Measurements from ENCODE around the gene TNK2.
"Not testable (repeated sequence)": the region's sequence is repeated elsewhere in the genome, so short reads cannot be mapped to it uniquely, and the experiment has no call there.

Gene TNK2

DNA sequence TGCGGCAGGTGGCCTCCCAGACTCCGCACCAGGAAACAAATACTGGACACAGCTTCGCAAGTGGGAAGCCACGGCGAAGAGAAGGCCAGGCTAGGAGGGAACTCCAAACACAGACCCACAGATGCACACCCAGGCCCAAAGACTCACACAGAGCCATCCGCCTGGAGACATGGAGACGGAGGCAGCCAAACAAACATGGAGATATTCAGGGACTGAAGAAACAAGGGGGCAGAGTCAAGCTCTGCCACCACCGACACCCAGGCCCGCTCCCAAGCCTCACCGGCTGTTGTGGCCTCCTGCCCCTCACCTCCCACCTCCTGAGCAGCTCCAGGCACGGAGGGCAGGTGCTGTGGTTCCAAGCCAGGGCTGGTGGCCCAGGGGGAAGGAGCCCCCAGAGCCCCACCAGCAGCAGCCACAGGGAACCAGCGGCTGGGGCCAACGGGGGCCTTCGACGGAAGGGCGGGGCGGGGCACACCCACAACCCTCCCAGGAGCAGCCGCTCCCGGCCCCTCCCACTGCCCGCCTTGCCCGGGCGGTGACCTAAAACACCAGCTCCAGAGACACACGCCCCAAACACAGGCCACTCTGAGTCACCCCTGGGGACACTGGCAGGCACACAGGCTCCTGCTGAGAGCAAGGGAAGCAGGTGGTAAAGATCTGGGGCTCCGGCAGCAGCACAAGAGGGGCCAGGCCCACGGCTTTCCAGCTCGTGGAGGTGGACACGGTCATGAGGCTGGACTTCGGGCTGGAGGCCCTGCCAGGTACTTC lies 31.9 kb downstream of the TNK2 start:
- no peak for DNase-seq (ENCODE audit: low read depth)
- TF ChIP-seq, protein P1, sequence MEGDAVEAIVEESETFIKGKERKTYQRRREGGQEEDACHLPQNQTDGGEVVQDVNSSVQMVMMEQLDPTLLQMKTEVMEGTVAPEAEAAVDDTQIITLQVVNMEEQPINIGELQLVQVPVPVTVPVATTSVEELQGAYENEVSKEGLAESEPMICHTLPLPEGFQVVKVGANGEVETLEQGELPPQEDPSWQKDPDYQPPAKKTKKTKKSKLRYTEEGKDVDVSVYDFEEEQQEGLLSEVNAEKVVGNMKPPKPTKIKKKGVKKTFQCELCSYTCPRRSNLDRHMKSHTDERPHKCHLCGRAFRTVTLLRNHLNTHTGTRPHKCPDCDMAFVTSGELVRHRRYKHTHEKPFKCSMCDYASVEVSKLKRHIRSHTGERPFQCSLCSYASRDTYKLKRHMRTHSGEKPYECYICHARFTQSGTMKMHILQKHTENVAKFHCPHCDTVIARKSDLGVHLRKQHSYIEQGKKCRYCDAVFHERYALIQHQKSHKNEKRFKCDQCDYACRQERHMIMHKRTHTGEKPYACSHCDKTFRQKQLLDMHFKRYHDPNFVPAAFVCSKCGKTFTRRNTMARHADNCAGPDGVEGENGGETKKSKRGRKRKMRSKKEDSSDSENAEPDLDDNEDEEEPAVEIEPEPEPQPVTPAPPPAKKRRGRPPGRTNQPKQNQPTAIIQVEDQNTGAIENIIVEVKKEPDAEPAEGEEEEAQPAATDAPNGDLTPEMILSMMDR (IDR thresholded peaks at IDR 0.05; ENCODE audit: low read depth, low read length, missing control alignments) = no peak
- H3K4me3 ChIP-seq (ENCODE audit: low read depth, low read length) = no peak overlapping the region

GRCh38 chr3:195875482-195876236 lies 32.7 kb downstream of the TNK2 start:
- H3K4me3 ChIP-seq (ENCODE audit: low read depth, low read length) = no peak overlapping the region
- DNase-seq (ENCODE audit: low read depth) = no peak
- TF ChIP-seq, protein P1 (IDR thresholded peaks at IDR 0.05; ENCODE audit: low read depth, low read length, missing control alignments) = no peak

- TF ChIP-seq, protein P1 (IDR thresholded peaks at IDR 0.05; ENCODE audit: low read depth, low read length, missing control alignments) = no peak
- no peak overlapping the region for H3K4me3 ChIP-seq (ENCODE audit: low read depth, low read length)
These were observed 34.4 kb downstream of the TNK2 start for GRCh38 chr3:195873971-195874370.

DNA sequence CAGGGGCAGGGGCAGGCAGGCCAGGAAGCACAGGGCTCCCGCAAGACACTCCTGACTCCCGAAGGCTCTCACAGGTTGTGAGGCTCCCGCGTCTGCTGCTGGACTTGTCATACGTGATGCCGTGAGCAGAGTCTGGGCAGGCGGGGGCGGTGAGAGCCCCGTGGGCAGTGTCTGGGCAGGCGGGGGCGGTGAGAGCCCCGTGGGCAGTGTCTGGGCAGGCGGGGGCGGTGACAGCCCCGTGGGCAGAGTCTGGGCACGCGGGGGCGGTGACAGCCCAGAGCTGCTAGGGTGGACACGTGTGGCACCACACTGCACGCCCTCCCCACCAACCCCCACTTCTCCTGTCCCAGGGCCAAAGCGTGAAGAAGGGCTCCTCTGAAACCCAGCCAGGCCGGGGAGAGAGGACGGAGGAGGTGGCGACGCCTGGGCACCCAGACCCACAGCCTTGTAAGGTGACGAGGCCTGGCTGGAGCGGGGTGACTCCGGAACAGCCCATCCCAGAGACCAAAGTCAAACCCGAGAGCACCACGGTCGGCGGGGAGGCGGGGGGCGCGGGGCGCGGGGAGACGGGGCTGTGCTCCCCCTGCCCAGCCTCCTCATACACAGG lies 35.0 kb downstream of the TNK2 start:
- no peak overlapping the region for H3K4me3 ChIP-seq (ENCODE audit: low read depth, low read length)
- DNase-seq (ENCODE audit: low read depth) = no peak
- TF ChIP-seq, protein P1 (IDR thresholded peaks at IDR 0.05; ENCODE audit: low read depth, low read length, missing control alignments) = no peak

More at GRCh38 chr3:195873971-195874370, 34.4 kb downstream of the TNK2 start:
- no peak for DNase-seq (ENCODE audit: low read depth)

GRCh38 chr3:195872800-195873199 lies 35.6 kb downstream of the TNK2 start:
- DNase-seq (ENCODE audit: low read depth) = no peak
- TF ChIP-seq, protein P1 (IDR thresholded peaks at IDR 0.05; ENCODE audit: low read depth, low read length, missing control alignments) = no peak
- no peak overlapping the region for H3K4me3 ChIP-seq (ENCODE audit: low read depth, low read length)

GRCh38 chr3:195872097-195872496 lies 36.3 kb downstream of the TNK2 start:
- TF ChIP-seq, protein P1 (IDR thresholded peaks at IDR 0.05; ENCODE audit: low read depth, low read length, missing control alignments) = no peak
- DNase-seq (ENCODE audit: low read depth) = no peak
- no peak overlapping the region for H3K4me3 ChIP-seq (ENCODE audit: low read depth, low read length)

DNA sequence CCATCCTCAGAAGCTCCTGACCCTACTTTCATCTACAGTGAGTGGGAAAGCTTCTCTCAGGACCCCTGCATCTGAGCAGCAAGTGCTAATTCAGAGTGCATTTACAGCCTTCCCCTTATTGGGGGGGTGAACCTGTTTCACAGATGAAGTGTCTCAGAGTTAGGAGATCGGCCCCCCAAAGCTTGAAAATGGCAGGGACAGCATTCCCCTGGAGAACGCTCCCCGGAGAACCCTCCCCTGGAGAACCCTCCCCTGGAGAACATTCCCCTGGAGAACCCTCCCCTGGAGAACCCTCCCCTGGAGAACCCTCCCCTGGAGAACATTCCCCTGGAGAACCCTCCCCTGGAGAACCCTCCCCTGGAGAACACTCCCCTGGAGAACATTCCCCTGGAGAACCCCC lies 36.7 kb downstream of the TNK2 start:
- H3K4me3 ChIP-seq (ENCODE audit: low read depth, low read length); DNase-seq (ENCODE audit: low read depth): not testable (repeated sequence)

Measured in GM12864 (cell line).